Endodermal cell (in vitro differentiated cells): ENCODE data around the gene SH3GL2. TPM values are rescaled to one million over a fixed set of nuclear protein-coding genes. Genes with fewer than 3 reads are reported as not detected.

Source experiments
- DNase-seq: peaks from one replicate; pipeline ENCODE4 v3.0.0-alpha.2; 2017
- H3K27ac ChIP-seq: 2 replicates; pipeline ENCODE4 v1.5.1; 2013; ENCODE audit warnings: mild to moderate bottlenecking, low read depth, low read length, moderate library complexity
- H3K27me3 ChIP-seq: 2 replicates; pipeline ENCODE4 v1.6.1; 2013; ENCODE audit warnings: mild to moderate bottlenecking, low read length, moderate library complexity; ENCODE audit not compliant: insufficient read depth, control insufficient read depth, poor library complexity, severe bottlenecking
- H3K36me3 ChIP-seq: 2 replicates; pipeline ENCODE4 v1.7.0; 2013; ENCODE audit warnings: mild to moderate bottlenecking, low read length, moderate library complexity; ENCODE audit not compliant: control insufficient read depth, insufficient read depth
- H3K4me1 ChIP-seq: one replicate; pipeline ENCODE4 v1.7.0; 2013; ENCODE audit warnings: low read length; ENCODE audit not compliant: control insufficient read depth, insufficient read depth
- H3K4me3 ChIP-seq: 2 replicates; pipeline ENCODE4 v1.5.1; 2013; ENCODE audit warnings: mild to moderate bottlenecking, low read length, moderate library complexity
- H3K9ac ChIP-seq: 2 replicates; pipeline ENCODE4 v1.6.1; 2013; ENCODE audit warnings: mild to moderate bottlenecking, low read length, moderate library complexity; ENCODE audit not compliant: poor library complexity, severe bottlenecking; ENCODE audit errors: extremely low read depth
- H3K9me3 ChIP-seq: 2 replicates; pipeline ENCODE4 v1.6.1; 2013; ENCODE audit warnings: mild to moderate bottlenecking, low read length, moderate library complexity; ENCODE audit not compliant: control insufficient read depth
- H3K27ac Mint-ChIP-seq: 2 replicates; pipeline ENCODE4 v1.8.0; 2020; ENCODE audit warnings: mixed read lengths
- H3K27me3 Mint-ChIP-seq: 2 replicates; pipeline ENCODE4 v1.8.0; 2021; ENCODE audit warnings: mild to moderate bottlenecking, mixed read lengths; ENCODE audit not compliant: insufficient read depth
- H3K36me3 Mint-ChIP-seq: 2 replicates; pipeline ENCODE4 v1.8.0; 2020; ENCODE audit warnings: low read depth, mixed read lengths
- H3K4me1 Mint-ChIP-seq: 2 replicates; pipeline ENCODE4 v1.8.0; 2020; ENCODE audit warnings: mixed read lengths
- H3K4me3 Mint-ChIP-seq: 2 replicates; pipeline ENCODE4 v1.8.0; 2020; ENCODE audit warnings: mild to moderate bottlenecking, moderate library complexity, mixed read lengths
- H3K9me3 Mint-ChIP-seq: 2 replicates; pipeline ENCODE4 v1.8.0; 2020; ENCODE audit warnings: mild to moderate bottlenecking, mixed read lengths
- WGBS, 2 experiments: methylation state at CpG; one replicate each; pipeline versions ENCODE4 v1.1.5 to v1.1.7; 2013; ENCODE audit warnings: missing lambda C conversion rate in 2 of 2, mixed read lengths in 1 of 2; ENCODE audit not compliant: insufficient coverage in 1 of 2, insufficient read length in 1 of 2; 5-methylcytosine and 5-hydroxymethylcytosine counted together
- total RNA-seq, 2 donors: library from RNA; stranded (reverse); fragmentation: NEBNext Ultra II Directional in 1 of 2; extraction: Animal tissue kit (Norgen Biotek cat#: 25700) in 1 of 2; gene quantifications; 2 replicates in 1 of 2; 3 replicates in 1 of 2; pipeline ENCODE4 v1.2.1, GENCODE V29; 2021
- TF ChIP-seq, protein P1 (sequence below): fragments of 200-600 bp; sonication (generic); conservative IDR thresholded peaks from 2 replicates; pipeline ENCODE4 v1.5.0; 2021; ENCODE audit warnings: antibody characterized with exemption, mild to moderate bottlenecking

The SH3GL2 gene
- total RNA-seq, 2 donors from 2014 or later, result 3.7 to 7.7 TPM

DNA sequence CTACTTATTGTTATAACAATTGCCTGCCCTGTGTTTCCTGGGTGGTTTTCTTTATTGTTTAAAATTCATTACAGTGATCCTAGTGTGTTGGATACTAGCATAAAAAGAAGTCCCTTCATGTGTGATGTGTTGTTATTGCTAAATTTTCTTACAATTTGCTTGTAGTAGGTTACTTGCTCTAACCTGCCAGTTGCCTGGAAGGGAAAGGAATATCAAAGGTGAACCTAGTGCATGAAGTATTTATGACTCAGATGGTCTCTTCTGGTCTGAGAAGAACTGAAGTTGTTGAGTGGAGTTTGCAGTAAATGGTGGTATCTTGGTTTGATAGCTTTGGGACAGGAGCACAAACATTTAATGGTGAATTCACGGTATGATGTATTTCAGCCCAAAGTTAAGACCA, 58.0 kb downstream of the SH3GL2 start:
- no peak overlapping the region for H3K27ac Mint-ChIP-seq
- no peak overlapping the region for H3K4me3 ChIP-seq
- H3K4me1 Mint-ChIP-seq, result no peaks in the 10 kb centered on the region
- H3K9me3 Mint-ChIP-seq, result peaks cover 2% of the 10 kb centered on the region
- no peaks in the 10 kb centered on the region for H3K9me3 ChIP-seq
- no peak for DNase-seq
- TF ChIP-seq, protein P1, sequence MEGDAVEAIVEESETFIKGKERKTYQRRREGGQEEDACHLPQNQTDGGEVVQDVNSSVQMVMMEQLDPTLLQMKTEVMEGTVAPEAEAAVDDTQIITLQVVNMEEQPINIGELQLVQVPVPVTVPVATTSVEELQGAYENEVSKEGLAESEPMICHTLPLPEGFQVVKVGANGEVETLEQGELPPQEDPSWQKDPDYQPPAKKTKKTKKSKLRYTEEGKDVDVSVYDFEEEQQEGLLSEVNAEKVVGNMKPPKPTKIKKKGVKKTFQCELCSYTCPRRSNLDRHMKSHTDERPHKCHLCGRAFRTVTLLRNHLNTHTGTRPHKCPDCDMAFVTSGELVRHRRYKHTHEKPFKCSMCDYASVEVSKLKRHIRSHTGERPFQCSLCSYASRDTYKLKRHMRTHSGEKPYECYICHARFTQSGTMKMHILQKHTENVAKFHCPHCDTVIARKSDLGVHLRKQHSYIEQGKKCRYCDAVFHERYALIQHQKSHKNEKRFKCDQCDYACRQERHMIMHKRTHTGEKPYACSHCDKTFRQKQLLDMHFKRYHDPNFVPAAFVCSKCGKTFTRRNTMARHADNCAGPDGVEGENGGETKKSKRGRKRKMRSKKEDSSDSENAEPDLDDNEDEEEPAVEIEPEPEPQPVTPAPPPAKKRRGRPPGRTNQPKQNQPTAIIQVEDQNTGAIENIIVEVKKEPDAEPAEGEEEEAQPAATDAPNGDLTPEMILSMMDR, result no peak
- H3K27me3 ChIP-seq, result no peaks in the 10 kb centered on the region
- no peaks in the 10 kb centered on the region for H3K36me3 ChIP-seq
- WGBS, 2 experiments, result no CpG with 5 or more reads among the region's 1 CpG
- no peak overlapping the region for H3K9ac ChIP-seq
- no peaks in the 10 kb centered on the region for H3K4me1 ChIP-seq
- H3K36me3 Mint-ChIP-seq, result no peaks in the 10 kb centered on the region
- H3K27ac ChIP-seq, result no peak overlapping the region
- H3K4me3 Mint-ChIP-seq, result no peak overlapping the region
- no peaks in the 10 kb centered on the region for H3K27me3 Mint-ChIP-seq

DNA sequence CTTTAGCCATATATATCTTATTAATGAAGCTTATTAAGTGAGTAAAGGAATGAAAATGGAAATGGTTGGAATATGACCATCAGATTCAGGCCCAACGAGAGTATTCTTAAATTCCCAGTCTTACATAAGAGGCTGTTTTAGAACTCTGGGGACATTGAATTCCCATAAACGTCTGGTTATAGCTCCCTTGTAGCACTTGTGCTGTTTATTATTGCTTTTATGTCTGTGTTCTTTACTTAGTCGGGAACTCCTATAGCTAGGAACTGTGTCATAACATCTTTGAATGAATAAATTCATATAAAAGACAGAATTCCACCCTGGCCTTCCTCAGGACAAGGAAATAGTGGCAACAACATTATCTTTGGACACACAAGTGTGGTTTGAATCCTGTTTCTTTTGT, 58.4 kb downstream of the SH3GL2 start:
- H3K4me1 ChIP-seq, result no peaks in the 10 kb centered on the region
- H3K27ac ChIP-seq, result no peak overlapping the region
- no peak overlapping the region for H3K9ac ChIP-seq
- no peaks in the 10 kb centered on the region for H3K36me3 Mint-ChIP-seq
- no peak overlapping the region for H3K27ac Mint-ChIP-seq
- no peak overlapping the region for H3K4me3 Mint-ChIP-seq
- H3K9me3 Mint-ChIP-seq, result peaks cover 2% of the 10 kb centered on the region
- H3K27me3 ChIP-seq, result no peaks in the 10 kb centered on the region
- no peaks in the 10 kb centered on the region for H3K9me3 ChIP-seq
- no peak overlapping the region for H3K4me3 ChIP-seq
- WGBS, 2 experiments, result 80 to 88% methylated on average over 1 to 3 of the region's 3 CpGs
- no peak for DNase-seq
- H3K36me3 ChIP-seq, result no peaks in the 10 kb centered on the region
- no peaks in the 10 kb centered on the region for H3K4me1 Mint-ChIP-seq
- no peaks in the 10 kb centered on the region for H3K27me3 Mint-ChIP-seq
- TF ChIP-seq, protein P1, result no peak

DNA sequence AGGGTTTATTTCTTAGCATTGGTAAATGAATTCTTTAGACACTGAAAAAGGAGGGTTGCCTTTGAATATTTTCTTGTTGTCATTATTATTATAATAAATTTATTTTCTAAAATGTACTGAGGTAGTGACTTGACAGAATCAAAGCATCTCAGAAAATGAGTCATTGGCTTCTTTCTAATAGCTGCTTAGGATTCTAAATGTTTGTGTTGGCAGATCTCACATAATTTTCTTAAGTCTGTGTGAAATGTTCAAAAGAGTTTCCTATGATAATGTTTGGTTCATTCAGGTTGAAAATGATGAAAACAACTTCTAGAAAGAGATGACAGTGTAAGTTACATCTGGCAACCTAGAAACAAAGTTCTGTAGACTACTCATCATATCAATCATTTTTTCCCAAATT, 69.7 kb downstream of the SH3GL2 start:
- no peaks in the 10 kb centered on the region for H3K9me3 ChIP-seq
- no peak overlapping the region for H3K27ac ChIP-seq
- Mint-ChIP-seq H3K27me3 (no peaks in the 10 kb centered on the region), H3K36me3 (peaks cover 1% of the 10 kb centered on the region), H3K4me3 (no peak overlapping the region), H3K4me1 (peaks cover 2% of the 10 kb centered on the region), H3K27ac (no peak overlapping the region), H3K9me3 (peaks cover 14% of the 10 kb centered on the region)
- peaks cover under 1% of the 10 kb centered on the region for H3K4me1 ChIP-seq
- H3K27me3 ChIP-seq, result no peaks in the 10 kb centered on the region
- H3K4me3 ChIP-seq, result no peak overlapping the region
- no peak overlapping the region for H3K9ac ChIP-seq
- no peaks in the 10 kb centered on the region for H3K36me3 ChIP-seq
- no peak for DNase-seq
- TF ChIP-seq, protein P1, result no peak
